H1 (cell line): ENCODE data around the gene DTX2.

Experiments used
- CBX5 ChIP-seq: fragments of 300-800, 300-1000 bp; sonication (generic); IDR thresholded peaks from 2 replicates; pipeline ENCODE4 v1.7.1; 2016; ENCODE audit warnings: antibody characterized with exemption, low read length, low read depth
- CTBP2 ChIP-seq: IDR thresholded peaks from 2 replicates; pipeline ENCODE4 v1.7.0; 2011; ENCODE audit warnings: borderline replicate concordance, mild to moderate bottlenecking, moderate library complexity, mixed read lengths, low read length; ENCODE audit not compliant: insufficient read depth, insufficient read length
- CTCF ChIP-seq, 3 experiments: IDR thresholded peaks; 1 replicate in 2 of 3; 2 replicates in 1 of 3; pipeline versions ENCODE4 v1.5.1 to v1.6.1; 2011; ENCODE audit warnings: low read length in 3 of 3, mild to moderate bottlenecking in 3 of 3, inconsistent platforms in 2 of 3, low read depth in 1 of 3, moderate library complexity in 1 of 3; ENCODE audit not compliant: insufficient read depth in 1 of 3; ENCODE audit errors: control extremely low read depth in 1 of 3

- TF ChIP-seq CBX5 (no peak), CTBP2 (no peak), CTCF (IDR thresholded peaks at IDR 0.05; ENCODE audit: control extremely low read depth in 1 of 3, insufficient read depth in 1 of 3, low read depth in 1 of 3, low read length in 3 of 3) (peak; percentile 60 to 70 (median 64))
Measured at GRCh38 chr7:76512941-76513816, 51.7 kb downstream of the DTX2 start.
